HG03095 (cell line): ENCODE measurements around the gene INSC.
A peak's percentile ranks its signal among the peaks of the same experiment; 100 is the strongest.

Experiments
- ATAC-seq: cut with Tn5 transposase; IDR thresholded peaks from one replicate; pipeline ENCODE4 v1.9.1; 2021; ENCODE audit warnings: moderate library complexity; ENCODE audit not compliant: unreplicated experiment

The INSC gene

DNA sequence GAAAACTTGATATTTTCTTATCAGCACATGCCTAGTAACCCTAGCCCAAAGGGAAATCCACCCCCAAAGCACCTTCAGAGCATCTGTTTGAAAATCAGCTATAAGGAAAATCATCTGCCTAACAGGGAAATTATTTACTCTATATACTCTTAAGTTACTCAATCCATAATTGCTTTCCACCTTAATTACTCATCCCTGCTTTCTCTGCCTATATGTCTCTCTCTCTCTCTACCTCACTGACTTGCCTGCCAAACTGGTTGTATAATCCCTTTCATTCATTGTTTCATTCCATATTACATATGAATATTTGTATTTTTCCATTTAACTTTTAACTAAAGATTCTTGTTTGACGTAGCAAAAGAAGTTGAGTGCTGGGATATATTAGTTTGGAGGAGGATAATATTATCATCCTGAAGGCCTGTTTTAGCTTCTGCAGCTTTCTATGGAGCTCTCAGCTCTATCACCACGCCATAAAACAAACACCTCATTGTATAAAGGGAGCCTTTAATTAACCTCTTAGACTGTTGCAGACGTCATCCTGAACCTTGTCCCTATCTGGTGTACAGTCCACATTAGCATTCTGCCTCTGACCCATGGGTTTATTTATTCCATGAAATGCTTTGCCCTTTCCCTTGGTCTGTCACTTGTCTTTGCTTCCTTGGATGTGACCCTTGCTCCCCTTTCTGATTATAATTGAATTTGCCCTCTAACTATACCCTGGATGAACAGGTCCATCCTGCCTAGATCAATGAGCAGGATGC is 98.9 kb downstream of the INSC start:
- no peak for ATAC-seq

GRCh38 chr11:15215005-15215404 is 100.3 kb downstream of the INSC start:
- ATAC-seq = no peak

GRCh38 chr11:15216678-15217077 is 102.0 kb downstream of the INSC start:
- ATAC-seq = no peak

DNA sequence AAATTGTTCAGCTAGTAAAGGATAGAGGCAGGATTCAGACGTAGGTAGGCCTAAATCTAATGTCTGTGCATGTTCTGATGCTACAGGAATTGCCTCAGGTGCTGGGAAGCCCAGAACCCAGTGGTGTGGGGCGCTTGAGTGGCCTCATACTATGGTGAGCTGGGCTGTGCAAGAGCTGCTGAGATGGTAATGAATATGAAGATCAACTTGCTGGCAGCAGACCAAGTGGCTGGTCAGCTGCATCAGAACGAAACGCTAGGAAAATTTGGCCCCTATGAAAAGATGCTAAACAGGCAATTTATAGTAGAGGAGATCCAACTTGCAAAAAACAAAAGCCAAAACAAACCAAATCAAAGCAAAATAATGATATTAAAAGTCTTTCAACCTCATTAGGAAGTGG is 102.7 kb downstream of the INSC start:
- ATAC-seq = no peak

- no peak for ATAC-seq
These were observed 108.1 kb downstream of the INSC start for GRCh38 chr11:15222777-15223176.

DNA sequence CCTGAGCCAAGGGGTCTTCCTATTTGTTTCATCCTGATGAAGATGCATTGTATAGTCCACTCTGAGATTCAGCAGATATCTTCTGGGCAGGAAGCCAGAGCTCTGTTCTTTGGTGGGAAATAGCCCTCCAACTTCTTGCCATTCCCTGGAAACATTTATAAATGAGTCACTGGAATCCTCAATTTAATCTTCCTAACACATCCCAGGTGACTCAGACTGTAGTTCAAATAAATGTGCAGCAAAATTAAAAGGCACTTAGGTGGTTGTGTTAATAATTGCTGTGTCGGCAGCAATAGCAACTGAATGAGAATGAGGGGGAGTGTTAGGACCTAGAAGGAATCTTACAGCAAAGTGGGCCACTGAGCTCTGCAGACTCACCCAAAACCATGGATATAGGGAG is 108.6 kb downstream of the INSC start:
- ATAC-seq = no peak

DNA sequence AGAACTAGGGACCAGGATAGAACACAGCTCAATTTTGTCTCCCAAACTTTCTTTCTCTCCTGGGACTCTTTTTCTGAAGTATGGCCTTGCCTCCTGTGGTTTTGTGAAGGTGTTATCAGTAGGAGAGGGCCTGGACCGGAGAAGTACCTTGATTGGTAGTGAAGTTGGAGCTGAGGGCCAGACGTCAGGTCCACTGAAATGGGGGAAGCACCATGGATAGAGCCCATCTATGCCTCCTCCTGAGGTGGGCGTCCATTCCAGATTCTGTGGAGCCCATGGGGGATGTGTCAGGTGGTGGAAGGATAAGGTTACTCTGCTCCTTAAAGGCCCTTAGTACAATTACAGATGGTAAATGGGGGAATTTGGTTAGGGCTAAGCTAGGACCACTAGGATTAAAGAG is 109.7 kb downstream of the INSC start:
- no peak for ATAC-seq

- ATAC-seq = no peak
These were observed 112.3 kb downstream of the INSC start for GRCh38 chr11:15227011-15227410.

GRCh38 chr11:15228331-15228849 is 113.7 kb downstream of the INSC start:
- ATAC-seq = no peak

- no peak for ATAC-seq
These were observed 114.3 kb downstream of the INSC start for GRCh38 chr11:15229069-15229468.

GRCh38 chr11:15232496-15232895 is 117.8 kb downstream of the INSC start:
- no peak for ATAC-seq

GRCh38 chr11:15233371-15234165 is 118.8 kb downstream of the INSC start:
- ATAC-seq = no peak

DNA sequence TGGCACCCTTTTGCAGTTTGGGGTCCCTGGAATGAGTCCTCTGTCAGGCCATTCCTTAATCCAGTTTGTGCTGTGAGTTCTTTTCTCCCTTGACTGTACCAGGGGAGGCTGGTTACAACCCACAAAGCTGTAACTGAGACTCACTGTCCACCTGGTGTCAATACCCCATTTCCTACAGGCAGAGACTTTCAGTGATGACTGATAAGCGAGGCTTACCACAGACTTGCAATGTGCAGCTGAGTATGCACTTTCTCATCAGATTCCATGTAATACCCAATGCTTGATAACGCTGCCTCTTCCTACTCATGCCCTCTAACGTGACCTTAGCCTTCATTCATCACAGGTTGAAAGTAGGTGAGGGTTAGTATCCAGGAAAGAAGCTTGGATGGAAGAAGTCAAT is 120.1 kb downstream of the INSC start:
- peak; percentile 61 for ATAC-seq

GRCh38 chr11:15236559-15236958 is 121.8 kb downstream of the INSC start:
- ATAC-seq = no peak

DNA sequence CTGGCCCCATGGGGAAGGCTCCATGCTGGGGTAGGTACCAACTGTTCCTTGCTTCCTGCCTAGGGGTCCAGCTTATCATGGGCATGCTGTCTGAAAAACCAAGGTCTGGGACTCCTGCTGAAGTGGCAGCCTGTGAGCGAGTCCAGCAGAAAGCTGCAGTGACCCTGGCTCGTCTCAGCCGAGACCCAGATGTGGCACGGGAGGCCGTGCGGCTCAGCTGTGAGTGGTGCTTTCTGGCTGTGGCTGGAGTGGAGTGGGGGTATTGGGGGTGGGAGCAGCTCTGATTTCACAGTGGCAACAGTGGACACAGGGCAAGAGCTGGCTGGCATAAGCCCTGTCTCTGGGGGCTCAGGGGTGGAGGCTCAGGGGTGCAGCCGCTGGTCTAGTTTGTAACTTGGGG is 124.1 kb downstream of the INSC start:
- no peak for ATAC-seq

DNA sequence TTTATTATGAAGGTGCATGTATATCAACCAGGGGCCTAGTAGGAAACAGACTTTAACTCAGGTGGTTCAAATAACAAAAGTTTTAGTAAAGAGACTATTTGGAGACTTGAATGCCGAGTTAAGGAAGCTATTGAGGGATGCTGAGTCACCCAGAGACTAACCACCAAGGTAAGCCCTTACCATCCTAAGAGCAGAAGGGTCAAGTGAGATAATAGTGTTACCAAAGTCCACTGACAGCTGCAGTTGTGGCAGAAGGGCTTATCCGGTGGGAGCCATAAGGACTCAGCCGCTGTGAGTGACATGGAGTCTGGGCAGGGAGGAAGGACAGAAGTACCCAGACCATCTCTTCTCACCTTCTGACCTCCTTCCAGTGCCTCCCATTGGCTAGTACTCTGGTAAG is 134.0 kb downstream of the INSC start:
- no peak for ATAC-seq

DNA sequence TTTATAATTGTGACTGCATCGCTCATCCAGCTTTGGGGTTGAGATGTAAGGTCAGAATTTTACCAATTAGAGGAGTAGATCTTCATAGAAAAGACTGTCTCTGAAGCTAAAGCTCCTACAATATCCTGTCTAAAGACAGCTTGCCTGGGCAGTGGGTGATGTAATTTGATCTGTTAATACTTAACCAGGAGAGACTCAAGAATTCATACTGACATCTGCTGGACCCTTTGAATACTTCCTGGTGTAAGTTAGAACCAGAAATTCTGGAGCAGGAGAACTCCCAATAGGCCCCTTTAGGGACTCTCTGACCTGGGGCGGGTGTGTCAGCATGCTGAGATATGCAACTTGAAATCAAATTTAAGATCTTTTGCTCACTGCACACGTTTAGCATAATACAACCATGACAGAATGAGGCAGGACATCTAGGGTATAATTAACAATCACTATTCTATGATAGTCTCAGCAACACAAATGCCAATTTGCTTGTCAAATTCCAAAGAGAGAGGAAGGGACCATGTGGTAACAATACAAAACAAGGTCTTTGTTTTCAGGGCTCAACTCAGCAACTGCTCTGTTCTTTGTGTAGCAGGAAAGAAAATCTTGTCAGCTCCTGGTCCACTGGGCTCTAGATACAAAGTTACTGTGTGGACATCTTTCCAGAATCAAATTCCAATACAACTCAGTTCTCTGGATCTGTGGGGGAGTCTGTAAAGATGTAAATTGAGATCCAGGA is 143.9 kb downstream of the INSC start:
- no peak for ATAC-seq

- ATAC-seq = no peak
These were observed 152.3 kb downstream of the INSC start for GRCh38 chr11:15266999-15267398.

GRCh38 chr11:15268598-15268997 is 153.9 kb downstream of the INSC start:
- no peak for ATAC-seq

DNA sequence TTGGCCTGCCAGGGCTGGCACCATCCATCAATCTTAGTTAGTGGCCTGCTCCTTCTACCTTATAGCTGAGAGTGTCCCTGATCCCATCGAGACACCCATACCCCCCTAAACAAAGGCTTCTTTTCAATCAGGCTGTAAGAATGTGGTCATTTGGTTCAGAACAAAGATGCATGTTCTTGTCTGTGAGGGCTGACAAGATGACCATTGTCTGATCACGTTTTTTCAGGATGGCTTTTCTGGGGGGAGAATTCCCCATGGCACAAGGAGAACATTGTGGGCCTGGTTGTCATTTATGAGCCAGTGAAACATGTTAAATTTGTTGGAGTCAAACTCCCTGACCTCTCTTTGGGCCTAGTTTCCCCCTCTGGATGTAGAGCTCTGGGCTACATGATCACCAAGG is 160.4 kb downstream of the INSC start:
- ATAC-seq = no peak

- no peak for ATAC-seq
These were observed 161.9 kb downstream of the INSC start for GRCh38 chr11:15276621-15277020.

GRCh38 chr11:15278128-15278527 is 163.4 kb downstream of the INSC start:
- ATAC-seq = no peak
